CD4-positive, alpha-beta T cell treated with Interleukin-17A for 1 hour (primary cell): ENCODE data around the gene PLXNC1.
A peak's percentile ranks its signal among the peaks of the same experiment; 100 is the strongest.

Experiments used
- DNase-seq: peaks from one replicate; pipeline ENCODE4 v3.0.0-alpha.2; 2020

PLXNC1 gene

DNA sequence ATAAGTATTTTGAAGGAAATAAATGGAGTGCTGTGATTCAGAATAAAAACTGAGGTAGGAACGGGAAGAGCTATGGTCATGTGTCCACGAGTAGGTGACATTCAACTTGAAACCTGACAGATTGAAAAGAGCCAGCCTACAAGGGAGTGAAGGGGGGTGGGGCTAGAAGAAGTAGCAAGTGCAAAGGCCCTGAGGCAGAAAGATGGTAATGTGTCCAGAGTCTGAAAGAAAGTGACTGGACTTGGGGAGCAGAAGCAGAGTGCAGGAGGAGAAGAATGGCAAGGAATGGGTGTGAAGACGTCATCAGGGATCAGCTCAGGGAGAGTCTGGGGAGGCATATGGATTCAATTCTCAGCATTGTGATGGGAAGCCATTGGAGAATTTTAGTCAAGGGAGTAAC, 13.7 kb downstream of the PLXNC1 start:
- DNase-seq = no peak

DNA sequence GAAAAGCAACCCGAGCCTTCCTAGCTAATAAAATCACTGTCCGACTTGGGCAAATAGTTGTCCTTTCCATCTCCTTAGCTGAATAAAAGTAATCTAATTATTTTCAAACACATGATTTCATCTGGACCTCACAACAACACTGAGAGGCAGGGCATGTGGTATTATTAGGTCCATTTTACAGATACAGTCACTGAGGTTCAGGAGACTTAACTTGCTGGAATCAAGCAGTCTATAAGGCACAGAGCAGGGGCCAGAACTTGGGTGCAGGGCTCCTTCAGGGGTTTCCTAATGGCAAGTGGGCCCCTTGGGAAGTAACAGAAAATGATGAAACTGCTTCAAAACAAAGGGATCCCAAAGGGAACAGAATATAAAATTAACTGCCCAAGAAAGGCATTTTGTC, 15.5 kb downstream of the PLXNC1 start:
- no peak for DNase-seq

DNA sequence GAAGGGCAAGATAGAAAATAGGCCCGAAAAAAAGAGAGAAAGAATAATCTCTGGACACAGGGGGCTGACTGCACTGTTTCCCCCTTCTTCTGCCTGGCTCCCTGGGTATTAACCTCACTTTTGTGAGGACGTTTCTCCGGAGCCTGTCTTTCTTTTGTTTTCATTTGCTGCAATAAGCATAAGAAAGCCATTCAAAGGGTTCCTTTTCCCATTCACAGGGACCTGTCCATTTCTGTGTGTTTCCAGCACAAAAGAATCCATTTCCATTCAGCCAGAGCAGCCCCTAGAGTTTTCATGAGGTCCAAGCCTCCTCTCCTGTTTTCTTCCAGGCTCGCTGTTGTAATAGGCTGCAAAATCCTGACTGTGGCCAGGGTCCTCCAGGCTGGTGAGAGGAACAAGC, 16.8 kb downstream of the PLXNC1 start:
- DNase-seq = no peak

DNA sequence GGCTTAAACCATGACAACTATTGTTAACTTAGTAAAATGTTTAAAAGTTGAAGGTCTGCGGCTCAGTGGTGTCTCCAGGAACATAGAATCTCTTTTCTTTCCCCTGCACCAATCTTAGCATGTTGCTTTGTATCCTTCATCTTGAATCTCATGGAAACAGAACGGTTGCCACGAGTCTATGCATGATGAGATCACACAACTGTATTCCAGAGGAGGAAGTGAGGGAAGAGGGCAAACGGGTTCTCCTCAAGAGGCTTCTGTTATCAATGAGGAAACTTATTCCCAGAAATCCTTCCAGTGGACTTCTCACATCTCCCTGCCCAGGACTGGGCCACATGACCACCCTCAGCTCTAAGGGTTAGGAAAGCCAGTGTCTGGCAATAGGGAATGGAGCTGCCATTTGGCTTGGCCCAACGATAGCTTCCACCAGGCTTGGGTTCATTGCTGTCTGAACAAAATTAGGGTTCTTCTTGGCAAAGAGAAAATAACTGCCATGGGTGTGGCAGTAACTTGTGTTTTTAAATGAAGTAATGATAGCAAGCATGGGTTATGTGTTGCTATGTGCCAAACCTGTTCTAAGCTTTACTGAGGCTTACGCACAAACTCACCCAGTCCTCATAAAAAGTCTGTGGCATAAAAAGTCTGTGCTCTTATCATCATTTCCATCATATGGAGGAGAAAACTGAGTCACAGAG, 17.4 kb downstream of the PLXNC1 start:
- DNase-seq = no peak

DNA sequence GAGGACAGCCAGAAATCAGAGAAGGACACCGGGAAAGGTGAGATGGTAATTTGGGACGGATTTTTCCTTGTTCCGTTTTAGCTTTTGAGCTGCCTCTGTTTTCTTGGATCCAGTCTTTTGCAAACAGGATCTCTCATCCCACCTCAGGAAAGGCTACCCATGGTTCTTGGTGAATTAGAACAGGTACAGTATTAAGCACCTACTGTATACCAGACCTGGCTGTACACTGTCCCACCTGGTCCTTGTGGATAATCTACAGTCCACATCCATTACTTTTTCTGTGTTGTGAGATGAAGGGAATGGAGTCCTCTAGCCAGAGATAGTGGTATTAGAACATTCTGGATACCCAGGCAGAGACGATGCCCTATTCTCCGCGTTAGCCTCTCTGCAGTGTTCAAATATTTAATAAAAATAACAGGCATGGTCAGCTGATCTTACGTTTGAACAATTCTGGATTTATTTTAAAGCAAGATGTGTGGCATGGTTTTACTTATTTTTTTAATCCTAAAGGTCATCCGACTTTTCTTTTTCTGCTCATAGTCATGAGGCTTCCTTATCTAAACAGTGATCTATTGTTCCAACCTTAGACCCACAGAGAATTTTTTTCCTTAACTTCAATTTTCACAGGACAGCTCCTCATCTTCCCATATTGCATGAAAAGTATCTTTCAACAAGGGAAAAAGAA, 18.8 kb downstream of the PLXNC1 start:
- DNase-seq = no peak

DNA sequence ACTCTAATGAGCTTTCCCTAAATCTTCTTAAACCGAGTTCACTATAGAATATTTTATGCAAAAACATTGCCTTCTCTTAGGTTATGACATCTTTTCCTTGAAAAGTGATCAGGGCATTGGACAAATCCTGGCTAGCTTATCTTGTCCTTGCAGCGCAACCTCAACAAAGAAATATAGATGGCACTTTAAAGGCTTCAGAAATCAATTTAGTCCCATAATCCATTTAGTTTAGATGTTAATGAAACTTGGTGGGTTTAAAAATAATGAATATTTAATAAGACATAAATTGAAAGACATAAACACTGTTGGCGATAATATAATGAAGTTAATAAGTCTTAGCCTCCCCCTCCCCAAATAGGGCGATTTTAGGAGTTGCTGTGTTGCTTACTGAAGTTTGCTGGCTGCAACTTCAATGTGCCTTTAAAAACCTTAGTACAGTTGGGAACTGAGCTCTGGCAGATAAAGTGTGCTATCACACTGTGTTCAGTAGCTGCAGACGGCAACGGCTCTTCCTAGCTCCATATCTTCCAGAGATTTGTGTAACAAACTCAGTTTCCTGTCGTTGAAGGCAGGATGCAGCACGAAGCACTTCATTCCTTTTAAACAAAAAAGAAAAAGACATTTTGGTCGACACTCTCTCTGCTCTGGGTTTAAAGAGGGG, 19.5 kb downstream of the PLXNC1 start:
- DNase-seq = no peak

DNA sequence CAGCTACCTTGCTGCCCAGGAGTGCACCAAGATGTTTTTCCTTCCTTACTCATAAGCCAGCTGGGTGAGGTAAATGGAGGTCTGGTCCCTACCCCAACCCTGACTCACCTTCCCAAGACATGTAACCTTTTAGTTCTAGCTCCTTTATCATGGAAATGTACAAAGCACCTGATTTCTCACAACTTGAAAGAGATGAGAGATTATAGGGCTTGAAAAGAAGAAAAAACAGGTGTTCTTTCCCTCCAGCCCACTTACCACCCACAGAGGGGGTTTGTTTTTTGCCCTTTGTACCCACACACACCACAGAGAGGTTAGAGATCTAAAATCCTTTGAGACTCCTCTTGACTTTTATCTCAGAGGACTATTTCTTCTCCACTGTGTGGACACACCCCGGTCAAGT, 21.1 kb downstream of the PLXNC1 start:
- DNase-seq = no peak

DNA sequence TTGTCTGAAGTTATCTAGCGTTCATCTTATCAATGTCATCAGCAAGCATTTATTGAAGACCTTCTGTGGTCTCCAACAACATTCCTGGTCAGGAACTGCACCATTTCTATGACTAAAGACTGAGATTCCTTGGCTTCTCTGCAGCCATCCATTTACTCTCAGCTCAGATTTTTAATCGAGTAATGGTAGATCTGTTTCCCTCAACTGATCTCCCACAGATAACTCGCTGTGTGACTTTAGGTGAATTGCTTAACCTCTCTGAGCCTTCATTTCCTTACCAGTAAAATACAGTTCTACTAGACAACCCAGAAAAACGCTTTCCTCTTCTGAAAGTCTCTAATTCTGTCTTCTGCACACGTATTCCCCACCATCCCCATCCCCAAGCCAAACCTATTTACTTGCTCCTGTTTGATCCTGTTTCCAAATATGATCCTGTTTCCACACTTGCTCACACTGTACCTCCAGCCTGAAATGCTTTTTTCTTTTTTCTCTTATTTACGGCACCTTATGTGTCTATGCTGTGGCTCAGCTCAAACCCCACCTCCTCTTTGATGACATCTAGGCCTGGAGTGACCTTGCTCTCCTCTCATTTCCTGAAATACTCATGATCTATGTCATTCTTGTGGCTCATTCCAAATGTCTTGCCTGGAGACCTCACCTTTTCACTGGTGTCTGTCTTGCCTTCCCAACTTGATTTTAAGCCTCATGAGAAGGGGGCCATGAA, 21.8 kb downstream of the PLXNC1 start:
- DNase-seq = no peak

DNA sequence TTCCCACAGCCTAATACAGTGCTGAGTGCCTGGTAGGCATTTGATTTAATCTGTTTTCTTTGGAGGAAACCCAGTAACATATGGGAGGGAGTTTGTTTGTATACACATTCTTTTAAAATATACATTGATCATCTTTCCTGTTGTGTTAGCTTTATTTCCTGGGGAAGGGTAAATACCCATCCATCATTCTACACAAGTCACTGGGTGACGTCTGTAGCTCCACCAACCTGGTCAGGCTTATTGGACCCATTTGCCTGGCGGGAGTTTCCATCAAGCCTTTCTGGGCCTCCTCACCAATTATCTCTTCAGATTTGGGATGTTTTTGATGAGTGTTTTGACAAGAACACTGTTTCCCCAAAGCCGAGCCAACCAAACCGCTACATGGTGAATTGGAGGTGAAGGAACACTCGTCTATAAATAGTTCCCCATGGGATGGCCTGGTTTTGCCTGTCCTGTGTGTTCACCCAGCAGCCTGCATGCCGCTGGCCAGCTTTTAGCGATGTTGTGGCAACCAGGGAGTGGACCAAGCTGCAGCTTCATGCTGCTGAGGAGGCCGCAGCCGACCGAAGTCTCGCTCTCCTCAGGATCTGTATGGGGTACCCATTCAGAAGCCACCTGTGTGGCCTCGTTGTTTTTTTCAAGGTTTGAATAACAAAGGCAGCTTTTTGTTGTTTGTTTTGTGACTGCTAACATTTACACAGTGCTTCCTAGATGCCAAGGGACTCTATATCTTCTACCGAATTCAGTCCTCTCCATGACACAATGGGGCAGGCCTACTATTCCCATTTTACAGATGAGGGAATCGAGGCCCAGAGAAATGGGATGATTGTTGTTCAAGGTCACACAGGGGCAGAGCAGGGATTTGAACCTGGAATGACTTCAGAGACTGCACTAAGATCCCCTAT, 22.6 kb downstream of the PLXNC1 start:
- no peak for DNase-seq

DNA sequence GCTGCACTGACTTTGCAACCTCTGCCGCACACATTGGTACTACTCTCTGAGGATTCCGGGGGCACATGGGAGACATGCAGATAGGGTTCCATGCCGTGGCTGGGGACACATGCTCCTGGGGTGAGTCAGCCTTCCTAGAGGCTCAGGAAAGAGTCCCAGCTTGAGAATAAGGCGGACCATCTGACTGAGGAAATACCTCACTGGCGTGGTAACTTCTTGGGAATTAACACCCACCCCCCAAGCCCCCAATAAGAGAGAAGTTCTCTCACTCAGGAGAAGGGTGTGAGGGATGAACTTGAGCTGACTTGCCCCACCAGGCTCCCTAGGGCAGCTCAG, 23.2 kb downstream of the PLXNC1 start:
- DNase-seq = no peak

DNA sequence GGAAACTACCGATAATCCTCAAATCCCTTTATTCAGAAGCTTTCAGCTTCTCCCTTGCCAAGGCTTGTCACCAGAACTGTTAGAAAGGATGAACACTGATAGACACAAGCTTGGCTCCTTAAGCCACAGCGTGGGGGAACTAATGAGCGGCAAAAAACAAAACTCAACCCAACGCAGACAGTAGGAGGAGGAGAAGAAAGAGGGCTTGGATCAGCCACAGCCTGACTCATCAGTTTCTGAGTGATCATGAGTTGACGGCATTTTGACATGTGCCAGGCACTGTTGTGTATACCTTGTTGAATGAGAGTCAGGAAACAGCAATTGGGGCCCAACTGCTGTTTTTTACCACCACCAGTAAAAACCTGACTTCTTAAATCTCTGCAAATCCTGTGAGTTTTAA, 23.7 kb downstream of the PLXNC1 start:
- DNase-seq = no peak

DNA sequence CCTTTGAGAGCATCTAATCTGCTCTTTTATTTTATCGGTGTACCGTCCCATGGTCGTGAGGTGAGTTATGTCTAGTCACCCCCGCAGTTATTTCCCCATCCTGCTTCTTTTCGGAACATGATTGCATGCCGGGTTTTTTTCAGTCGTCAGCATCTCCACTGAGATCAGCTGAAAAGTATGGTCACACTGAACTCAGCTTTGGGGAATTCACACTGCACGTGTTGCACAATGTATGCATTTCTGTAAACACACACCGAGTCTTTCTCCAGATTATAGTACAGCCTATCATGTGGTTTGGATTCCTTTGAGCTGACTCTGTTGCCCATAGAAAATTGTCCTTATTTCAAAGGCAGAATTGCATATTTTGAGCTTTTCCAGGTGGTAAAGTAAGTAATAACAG, 24.6 kb downstream of the PLXNC1 start:
- peak; percentile 16 for DNase-seq

DNA sequence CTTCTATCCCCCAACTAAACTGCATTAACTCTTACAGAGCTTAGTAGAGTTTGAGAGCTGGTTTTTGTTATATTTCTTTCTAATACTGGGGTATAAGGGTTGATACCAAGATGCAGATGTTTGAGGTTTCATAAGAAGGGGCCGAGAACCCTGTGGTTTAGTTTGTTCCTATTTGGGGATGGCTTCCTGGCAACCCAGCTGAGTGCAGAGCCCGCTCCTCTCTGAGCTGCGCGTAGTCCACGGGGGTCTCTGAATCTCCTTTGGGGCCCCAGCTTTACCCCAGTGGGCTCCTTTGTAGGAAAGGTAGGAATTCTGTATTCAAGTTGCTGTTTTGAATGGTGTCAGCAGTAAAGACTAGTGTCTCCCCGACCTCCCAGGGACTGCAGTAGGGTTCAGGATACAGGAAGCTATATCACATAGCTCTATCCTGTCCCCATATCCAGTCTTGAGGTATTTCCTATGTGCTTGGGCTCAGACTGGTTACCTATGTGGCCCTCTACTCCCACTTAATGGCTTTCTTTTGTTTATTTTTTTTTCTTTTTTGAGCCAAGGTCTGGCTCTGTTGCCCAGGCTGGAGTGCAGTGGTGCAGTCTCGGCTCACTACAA, 25.4 kb downstream of the PLXNC1 start:
- no peak for DNase-seq

DNA sequence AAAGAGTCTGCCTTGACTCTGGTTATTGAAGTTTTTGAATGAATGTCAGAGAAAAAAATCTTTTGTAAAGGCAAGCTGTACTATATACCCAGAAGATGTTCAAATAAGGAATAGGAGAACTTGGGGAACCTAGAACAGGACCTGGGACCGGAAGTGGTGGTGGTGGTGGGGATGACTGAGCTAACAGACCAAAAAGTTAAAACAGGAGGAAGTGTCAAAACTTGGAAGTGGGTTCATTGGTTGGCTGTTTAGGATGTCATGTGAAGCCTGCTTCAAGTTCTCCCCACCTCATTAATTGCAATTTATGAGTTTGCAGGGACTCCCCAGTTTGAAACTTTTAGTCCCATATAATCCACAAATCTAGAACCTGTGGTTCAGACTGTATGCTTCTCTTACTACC, 26.2 kb downstream of the PLXNC1 start:
- peak; percentile 44 for DNase-seq

DNA sequence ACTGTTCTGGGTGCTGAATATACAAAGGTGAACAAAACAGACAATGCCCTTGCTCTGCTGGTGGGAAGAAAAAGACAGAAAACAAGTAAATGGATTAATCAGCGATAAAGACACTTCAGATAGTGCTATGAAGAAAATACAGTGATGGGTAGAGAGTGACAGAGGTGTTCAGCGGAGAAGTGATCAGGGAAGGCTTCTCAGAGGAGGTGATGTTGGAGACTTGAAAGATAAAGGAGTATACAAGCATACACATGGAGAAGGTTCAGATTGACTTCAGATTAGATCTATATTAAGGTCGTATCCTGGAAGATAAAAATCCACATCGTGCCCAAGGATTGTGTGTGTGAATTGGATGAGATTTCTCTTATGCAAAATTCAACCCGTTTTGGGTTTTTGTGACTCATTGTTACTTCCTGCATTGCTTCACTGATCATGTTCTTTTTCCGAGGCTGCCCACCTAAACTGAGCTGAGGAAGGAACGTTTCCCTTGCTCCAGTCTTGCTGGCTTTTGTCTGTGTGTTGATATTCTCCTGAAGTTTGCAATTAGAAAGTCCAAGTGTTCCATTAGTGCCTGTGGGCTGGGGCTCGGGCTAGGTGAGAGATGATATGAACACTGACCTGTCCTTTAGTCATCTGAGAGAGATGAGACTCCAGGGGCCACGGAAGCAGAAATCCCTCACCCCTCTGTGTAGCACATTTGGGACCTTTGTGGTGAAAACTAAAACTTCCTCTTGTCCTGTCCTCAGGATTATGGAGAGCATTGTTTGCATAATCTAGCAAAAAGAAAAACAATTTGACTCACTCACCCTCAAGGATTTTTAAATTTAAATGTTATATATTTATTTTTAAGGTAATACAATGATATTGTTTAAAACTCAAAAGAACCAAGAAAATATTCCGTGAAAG, 27.6 kb downstream of the PLXNC1 start:
- no peak for DNase-seq

DNA sequence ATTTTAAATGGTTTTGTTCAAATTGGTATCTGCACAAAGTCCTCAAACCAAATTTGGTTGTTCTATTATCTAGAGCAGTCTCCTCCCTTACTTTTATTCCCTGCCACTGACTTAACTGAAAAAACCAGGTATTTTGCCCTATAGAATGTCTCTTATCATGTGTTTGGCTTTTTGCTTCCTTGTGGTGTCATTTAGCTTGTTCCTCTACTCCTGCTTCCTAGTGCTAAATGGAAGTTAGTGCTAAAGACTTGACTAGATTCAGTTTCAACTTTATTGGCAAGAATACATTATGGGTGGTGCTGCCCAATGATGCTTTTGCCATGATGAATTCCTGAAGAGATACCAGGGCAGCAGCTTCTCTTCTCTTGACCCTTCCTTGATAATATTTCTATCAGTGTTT, 29.7 kb downstream of the PLXNC1 start:
- no peak for DNase-seq

DNA sequence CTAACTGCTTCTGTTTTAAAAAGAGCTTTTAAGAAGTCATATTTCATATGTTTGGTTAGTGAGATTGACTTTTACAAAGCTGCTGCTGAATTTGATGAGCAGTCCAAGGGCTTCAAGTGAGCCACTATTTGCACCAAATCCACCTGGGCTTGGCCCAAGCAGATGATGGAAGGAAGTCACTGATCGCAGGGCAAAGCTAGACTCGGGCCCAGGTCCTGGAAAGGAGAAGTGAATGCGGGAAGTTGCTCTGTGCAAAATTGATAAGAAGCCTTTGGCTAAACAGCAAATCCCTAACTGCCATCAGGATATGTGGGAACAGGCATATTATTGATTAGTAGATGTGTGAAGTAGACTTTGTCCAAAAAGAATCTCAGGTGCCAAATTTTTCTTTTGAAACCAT, 30.5 kb downstream of the PLXNC1 start:
- no peak for DNase-seq

DNA sequence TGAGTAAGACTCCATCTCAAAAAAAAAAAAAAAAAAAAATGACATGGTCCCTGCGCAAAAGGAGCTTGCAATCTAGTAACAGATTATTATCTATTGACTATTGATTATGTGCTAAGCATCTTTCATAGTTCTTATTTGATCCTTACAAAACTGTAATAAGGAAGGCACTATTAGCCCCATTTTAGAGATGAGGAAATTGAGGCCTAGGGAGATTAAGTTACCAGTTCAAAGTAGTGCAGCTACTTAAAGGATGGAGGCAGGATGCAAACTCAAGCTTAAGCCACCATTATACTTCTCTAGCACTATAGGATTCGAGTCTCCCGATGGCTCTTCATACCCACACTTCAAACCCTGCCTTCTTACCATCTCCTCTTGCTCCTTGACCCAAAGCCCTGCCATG, 31.3 kb downstream of the PLXNC1 start:
- no peak for DNase-seq

DNA sequence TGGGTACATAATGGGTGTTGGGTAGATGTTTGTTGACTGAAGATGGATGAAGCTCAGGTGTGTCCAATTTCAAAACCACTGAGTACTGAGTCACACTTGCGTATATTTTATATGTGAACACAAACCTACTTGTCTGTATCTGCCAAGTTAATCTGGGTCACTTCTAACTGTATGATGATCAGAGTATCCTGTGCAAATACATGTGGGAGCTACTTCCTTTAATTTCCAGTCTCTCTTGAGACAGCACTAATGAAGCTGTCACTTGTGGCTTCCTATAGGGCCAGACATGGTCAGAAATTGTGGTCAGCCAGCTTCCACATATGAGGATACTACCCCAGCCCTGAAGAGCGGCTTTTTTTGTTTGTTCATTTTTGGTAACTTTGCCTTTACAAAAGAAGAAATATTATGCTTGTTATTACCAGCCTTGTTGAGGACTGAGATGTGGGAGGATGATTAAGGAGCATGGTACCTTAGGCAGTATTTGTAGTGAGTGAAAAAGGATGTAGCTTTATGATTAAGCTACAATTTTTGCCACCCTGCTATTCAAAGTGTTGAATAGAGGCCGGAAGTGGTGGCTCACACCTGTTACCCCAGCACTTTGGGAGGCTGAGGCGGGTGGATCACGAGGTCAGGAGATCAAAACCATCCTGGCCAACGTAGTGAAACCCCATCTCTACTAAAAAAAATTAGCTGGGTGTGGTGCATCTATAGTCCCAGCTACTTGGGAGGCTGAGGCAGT, 32.4 kb downstream of the PLXNC1 start:
- DNase-seq = peak; percentile 38

DNA sequence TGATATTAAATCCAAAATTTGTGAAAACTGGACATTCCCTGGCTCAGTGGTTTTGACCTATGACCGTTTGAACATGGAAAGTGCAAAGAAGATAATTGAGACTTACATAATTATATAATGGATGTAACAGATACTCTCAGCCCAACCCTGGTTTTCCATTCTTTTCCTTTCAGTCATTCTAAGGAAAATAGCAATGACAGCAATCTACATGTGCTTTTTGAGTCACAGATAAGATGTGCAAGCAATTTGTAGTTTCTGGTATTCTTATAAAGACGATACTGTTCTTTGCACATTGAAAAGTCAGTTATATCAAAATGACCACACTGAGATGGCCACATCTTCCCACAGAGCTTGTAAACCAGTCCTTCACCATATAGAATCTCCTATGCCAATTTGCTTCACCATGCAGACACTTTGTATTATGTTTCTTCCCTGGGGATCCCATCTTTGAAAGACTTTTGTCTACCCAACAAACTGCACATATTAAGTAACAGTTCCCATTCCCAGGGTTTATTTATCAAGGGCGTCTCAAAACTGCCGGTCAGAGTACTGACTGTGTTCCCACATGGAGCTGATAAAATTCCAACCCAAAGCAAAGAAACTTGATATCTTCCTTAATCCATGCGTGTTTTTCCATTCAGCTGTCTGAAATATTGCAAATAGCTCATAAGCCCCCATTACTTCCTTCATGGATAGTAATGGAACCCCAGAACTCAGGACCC, 34.8 kb downstream of the PLXNC1 start:
- no peak for DNase-seq
